IPS-18c (cell line): ENCODE results near the gene CMPK1.
"Not testable (repeated sequence)": the region's sequence is repeated elsewhere in the genome, so short reads cannot be mapped to it uniquely, and the experiment has no call there.

Source experiments
- H3K4me3 ChIP-seq: 2 replicates; pipeline ENCODE4 v1.7.0; 2013; ENCODE audit warnings: low read depth, mild to moderate bottlenecking, low read length, moderate library complexity; ENCODE audit not compliant: insufficient read depth
- H3K9me3 ChIP-seq: one replicate; pipeline ENCODE4 v1.6.1; 2013; ENCODE audit warnings: mild to moderate bottlenecking, low read length, moderate library complexity; ENCODE audit not compliant: control insufficient read depth, insufficient read depth

CMPK1 gene, protein sequence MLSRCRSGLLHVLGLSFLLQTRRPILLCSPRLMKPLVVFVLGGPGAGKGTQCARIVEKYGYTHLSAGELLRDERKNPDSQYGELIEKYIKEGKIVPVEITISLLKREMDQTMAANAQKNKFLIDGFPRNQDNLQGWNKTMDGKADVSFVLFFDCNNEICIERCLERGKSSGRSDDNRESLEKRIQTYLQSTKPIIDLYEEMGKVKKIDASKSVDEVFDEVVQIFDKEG

DNA sequence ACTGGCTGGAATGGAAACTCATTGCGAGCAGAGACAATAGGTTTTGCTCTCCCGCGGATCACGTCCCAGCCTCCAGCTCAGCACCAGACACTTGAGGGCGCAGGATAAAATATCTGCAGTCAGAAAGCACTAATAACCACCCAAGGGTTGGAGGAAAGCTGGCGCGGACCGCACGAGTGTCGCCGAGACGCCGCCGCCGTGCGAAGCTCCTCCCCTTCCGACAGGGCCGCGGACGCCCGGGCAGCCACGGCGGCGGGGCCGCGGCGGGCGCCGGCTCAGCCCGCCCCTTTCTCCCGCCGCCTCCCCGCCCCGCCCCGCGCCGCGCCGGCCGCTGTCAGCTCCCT lies at the start of gene CMPK1:
TSS of gene CMPK1 (plus strand) at position 213 of the 344 bp plus-strand sequence. CDS start 156 bp downstream, outside the sequence.
- H3K9me3 ChIP-seq: no peaks in the 10 kb centered on the region
- H3K4me3 ChIP-seq: peak within 1 kb of the TSS; percentile 97

DNA sequence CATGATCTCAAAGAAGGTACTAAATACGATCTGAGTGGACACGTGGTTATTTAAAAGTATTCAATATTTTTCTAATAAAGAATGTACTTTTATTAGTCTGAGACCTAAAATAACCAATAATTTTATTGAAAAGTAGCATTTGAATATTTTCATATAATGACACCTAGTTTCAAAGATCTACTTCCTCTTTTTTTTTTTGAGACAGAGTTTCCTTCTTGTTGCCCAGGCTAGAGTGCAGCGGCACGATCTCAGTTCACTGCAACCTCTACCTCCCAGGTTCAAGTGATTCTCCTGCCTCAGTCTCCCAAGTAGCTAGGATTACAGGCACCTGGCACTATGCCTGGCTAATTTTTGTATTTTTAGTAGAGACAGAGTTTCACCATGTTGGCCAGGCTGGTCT lies 45.5 kb upstream of the CMPK1 start:
- H3K4me3 ChIP-seq, H3K9me3 ChIP-seq: not testable (repeated sequence)

DNA sequence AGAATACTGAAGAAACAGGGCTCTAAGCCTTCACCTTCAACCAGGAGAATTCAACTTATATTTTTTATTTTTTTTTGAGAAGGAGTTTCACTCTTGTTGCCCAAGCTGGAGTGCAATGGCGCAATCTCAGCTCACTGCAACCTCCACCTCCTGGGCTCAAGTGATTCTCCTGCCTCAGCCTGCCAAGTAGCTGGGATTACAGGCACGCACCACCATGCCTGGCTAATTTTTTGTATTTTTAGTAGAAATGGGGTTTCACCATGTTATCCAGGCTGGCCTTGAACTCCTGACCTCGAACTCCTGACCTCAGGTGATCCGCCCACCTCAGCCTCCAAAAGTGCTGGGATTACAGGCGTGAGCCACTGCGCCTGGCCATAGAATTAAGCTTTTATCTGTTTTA lies 38.7 kb upstream of the CMPK1 start:
- not testable (repeated sequence) for H3K9me3 ChIP-seq, H3K4me3 ChIP-seq

DNA sequence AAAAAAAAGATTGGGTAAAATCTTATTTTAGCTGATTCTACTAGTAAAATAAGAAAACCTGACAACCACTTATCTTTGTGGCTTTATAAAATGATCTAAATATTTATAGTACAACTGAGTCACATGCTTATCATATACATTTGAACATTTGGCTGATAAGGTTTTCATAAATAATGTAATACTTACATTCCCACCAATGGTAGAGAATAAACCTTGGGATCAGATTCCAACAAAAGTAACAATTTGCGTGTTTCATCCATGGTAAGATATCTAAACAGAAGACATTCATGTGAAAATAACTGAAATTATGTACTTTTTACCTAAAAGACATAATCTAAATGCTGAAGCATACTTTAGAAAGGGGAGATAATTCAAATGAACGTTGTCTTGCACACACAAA lies 38.0 kb upstream of the CMPK1 start:
- Histone ChIP-seq H3K4me3 (no peak overlapping the region), H3K9me3 (no peaks in the 10 kb centered on the region)

DNA sequence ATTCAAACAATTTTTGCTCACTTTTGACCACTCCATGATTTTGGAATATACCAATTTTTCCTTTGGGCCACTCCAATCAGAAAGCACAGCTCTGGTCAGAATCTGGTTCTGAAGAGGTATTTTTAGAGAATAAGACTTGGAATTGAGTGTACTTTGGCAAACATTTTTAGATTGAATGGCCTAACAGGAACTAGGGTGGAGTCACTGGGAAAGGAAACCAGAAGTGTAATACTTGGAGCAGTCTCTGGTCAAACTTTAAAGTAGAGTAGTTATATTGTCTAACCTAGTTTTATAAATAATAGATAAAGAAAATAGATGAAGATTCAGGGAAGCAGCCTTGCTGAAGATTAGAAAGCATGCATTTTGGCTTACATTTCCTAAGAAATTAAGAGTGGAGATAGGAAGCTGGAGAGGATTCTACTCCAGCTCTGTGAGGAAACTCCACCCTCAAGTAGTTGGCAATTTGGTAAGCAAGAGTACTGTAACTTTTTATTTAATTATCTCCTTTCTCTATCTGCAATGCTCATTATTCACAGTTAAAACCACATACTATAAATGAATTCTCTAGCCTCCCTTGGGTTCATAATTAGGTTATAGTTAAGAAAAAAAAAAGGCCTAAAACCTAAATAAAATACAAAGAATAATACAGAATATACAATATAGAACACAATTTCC lies 35.4 kb upstream of the CMPK1 start:
- H3K9me3 ChIP-seq: no peaks in the 10 kb centered on the region
- no peak overlapping the region for H3K4me3 ChIP-seq

DNA sequence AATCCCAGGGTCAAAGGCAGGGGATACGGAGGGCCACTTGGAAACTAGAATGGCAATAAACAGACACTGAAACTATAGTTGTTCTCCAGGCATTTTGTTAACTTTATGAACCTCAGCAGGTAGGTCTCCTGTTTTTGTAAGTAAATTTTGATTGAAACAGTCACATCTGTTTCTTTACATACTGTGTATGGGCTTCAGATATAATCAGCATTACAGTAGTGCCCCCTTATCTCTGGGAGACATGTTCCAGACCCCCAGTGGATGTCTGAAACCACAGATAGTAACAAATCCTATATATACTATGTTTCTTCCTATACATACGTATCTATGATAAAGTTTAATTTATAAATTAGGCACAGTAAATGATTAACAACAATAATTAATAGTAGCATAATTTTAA lies 31.1 kb upstream of the CMPK1 start:
- Histone ChIP-seq H3K9me3 (no peaks in the 10 kb centered on the region), H3K4me3 (no peak overlapping the region)

DNA sequence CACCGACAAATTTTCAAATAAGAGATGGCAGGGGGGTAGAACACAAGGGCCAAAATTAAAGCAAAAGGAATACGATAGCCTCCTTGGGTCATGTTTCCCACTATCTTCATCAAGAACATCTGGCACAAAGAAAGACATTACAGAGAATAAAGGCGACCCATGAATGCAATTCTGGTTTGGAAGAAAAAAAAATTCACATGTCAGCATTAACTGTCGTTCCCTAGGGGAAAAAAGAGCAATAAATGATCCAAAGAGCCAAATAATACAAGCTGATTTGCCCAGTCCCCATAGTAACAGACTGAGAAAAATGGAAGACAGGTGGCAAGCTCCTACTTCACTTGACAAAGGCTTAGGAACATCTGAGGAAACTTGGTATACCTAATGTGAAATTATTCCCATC lies 24.2 kb upstream of the CMPK1 start:
- Histone ChIP-seq H3K9me3 (no peaks in the 10 kb centered on the region), H3K4me3 (no peak overlapping the region)

DNA sequence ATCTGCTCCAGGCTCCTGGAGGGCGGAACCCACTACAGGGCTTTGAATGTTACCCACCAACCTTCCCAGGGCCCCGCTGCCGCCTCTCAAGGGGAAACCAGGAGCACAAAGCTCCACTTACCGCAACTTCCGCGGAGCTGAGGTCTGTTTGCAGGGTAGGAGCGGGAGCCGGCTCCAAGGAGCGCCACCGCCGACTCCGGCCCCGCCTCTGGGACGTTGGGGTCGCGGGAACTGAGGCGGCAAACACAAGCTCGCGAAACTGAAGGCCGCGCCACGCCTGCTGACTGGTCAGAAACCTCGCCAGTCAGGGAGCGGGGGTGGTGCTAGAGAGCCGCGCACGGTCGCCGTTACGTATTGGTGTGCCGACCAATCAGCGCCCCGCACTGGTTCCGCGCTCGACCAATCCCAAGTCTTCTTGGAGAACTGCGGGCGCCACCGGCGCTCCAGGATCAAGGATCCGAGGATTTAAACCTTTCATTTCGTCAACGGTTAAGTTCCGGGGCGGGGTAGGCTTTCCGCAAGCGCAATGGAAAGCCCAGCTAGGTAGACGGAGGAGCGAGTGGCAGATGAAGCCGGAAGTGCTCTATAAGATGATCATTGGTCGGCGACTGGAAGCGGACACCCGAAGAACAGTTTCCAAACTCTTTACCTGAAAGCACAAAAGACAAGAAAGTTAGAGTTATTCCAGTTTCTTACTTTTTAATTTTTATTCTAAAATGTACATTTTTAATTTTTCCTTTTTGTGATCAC lies 19.5 kb upstream of the CMPK1 start, which contains the start of gene STIL:
TSS of gene STIL (minus strand) at position 233 of the 750 bp plus-strand sequence. CDS start 3,828 bp downstream, outside the sequence.
- Histone ChIP-seq H3K9me3 (peaks cover 2% of the 10 kb centered on the region), H3K4me3 (peak within 1 kb of the TSS; percentile 67)

DNA sequence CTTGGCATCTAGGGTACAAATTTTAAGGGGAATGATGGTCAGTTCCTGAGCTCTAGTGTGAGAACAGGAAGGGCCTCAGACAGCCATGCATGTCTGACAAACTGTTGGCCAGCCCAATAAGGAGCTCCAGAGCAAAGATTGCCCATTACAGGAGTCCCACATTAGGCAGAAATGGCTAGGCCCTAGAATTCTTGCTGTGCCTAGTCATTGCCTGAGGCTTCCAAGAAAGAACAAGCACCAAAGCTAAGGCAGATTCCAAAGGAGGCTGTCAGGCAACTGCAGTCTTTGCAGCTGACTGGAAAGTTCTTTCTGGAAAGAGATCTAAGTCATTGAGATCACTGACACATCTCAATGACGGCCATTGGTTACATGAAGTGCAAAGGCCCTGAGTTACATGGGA lies 15.7 kb upstream of the CMPK1 start:
- no peak overlapping the region for H3K4me3 ChIP-seq
- peaks cover 2% of the 10 kb centered on the region for H3K9me3 ChIP-seq

DNA sequence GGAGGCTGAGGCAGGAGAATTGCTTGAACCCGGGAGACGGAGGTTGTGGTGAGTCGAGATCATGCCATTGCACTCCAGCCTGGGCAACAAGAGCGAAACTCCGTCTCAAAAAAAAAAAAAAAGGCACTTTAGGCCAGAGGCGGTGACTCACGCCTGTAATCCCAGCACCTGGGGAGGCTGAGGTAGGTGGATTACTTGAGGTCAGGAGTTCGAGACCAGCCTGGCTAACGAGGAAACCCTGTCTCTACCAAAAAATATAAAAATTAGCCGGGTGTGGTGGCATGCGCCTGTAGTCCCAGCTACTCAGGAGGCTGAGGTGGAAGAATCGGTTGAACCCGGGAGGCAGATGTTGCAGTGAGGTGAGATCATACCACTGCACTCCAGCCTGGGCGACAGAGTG lies 13.6 kb upstream of the CMPK1 start:
- H3K9me3 ChIP-seq, H3K4me3 ChIP-seq: not testable (repeated sequence)

DNA sequence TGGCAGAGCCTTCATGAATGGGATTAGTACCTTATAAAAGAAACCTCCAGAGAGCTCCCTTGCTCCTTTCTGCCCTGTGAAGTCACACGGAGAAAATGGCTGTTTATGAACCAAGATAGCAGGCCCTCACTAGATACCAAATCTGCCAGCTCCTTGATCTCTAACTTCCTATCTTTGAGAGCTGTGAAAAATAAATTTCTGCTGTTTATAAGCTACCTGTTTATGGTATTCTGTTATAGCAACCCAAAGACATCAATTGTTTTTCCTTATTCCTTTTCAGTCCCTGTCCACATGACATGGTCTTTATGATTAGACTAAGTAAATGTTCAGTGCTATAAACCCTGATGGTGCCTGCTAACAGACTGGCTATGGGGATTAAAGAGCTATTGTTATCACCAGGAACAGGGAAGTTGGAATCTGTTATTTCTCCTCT lies 10.0 kb upstream of the CMPK1 start:
- Histone ChIP-seq H3K9me3 (peaks cover 2% of the 10 kb centered on the region), H3K4me3 (no peak overlapping the region)

DNA sequence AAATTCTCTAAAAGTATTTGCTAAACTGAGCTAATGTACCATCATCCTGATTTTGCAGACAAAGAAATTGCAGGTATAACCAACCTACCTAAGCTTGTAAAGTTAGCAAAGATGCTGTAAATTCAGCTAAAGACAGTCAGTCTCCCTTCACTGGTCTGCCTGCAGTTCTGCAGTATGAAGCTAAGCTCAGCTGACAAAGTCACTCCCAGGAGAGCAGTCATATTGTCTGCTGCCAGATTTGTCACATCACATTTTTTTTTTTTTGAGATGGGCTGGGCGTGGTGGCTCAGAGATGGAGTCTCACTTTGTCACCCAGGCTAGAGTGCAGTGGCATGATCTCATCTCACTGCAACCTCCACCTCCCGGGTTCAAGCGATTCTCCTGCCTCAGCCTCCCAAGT lies 8.9 kb upstream of the CMPK1 start:
- Histone ChIP-seq H3K9me3 (peaks cover 2% of the 10 kb centered on the region), H3K4me3 (no peak overlapping the region)

DNA sequence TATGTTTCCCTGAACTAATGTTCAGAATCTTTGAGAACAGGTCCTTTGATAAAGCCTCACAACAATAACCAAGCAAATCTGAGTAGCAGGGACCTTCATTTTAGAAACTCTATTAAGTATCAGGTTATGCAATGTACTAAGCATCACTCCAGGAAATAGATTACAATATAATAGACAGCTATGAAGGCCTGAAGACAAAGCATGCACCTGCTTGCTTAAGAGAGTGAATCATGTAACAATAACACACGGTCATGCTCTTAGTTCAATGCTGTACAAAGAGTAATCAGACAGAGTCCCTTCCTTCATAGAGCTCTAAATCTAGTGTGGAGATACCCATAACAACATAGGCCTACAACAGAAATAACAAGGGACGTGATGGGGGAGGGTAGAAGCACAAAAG lies 8.1 kb upstream of the CMPK1 start:
- H3K4me3 ChIP-seq: no peak overlapping the region
- H3K9me3 ChIP-seq: peaks cover 2% of the 10 kb centered on the region

DNA sequence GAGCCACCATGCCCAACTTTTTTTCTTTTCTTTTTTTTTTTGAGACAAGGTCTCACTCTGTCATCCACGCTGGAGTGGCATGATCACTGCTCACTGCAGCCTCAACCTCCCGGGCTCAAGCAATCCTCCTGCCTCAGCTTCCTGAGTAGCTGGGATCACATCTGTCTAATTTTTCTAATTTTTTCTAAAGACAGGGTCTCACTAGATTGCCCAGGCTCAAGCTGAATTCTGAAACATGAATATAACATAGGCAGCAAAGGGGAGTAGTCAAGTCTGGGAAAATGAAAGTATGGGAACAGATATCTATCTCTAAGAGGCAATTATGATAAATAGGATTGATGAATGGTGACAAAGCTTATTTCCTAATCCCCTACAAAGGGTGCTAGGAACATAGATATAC lies 7.3 kb upstream of the CMPK1 start:
- Histone ChIP-seq H3K9me3 (peaks cover 2% of the 10 kb centered on the region), H3K4me3 (no peak overlapping the region)

DNA sequence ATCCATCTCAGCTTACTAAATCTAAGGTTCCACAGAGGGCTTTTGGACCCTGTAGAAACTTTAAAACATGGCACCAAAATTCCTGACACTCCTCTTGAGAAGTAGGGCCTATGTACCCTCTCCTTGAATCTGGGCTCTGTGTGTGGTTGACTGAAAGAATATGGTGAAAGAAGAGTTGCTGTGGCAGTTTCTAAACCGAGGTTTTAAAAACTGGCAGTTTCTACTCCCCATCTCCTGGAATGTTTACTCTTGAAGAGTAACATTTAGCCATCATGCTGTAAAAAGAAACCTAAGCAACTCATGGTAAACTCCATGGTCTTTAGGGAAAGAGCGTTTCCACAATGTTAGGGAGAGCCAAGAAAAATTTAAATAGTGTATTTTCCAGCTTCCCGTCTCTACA lies 4.6 kb upstream of the CMPK1 start:
- no peak overlapping the region for H3K4me3 ChIP-seq

DNA sequence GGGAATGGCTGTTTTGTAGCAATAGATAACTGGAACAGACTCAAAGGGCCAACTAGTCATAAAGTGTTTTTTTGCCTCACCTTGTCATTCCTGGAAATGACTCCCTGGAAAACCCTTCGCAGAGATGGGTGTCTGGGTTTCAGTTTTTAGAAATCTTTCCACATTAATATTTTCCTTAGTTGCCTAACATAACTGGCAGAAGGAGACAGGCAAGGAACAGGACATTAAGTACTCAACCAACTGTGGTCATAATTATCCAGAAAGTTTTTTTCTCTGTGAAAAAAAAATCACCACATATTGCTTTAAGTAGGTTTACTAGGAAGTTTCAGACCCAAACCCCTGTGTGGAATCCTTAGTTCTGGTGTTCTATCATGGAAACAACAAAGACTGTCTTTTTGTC lies 3.4 kb upstream of the CMPK1 start:
- Histone ChIP-seq H3K9me3 (no peaks in the 10 kb centered on the region), H3K4me3 (no peak overlapping the region)

More for the DNA sequence above, 4.6 kb upstream of the CMPK1 start:
- no peaks in the 10 kb centered on the region for H3K9me3 ChIP-seq

DNA sequence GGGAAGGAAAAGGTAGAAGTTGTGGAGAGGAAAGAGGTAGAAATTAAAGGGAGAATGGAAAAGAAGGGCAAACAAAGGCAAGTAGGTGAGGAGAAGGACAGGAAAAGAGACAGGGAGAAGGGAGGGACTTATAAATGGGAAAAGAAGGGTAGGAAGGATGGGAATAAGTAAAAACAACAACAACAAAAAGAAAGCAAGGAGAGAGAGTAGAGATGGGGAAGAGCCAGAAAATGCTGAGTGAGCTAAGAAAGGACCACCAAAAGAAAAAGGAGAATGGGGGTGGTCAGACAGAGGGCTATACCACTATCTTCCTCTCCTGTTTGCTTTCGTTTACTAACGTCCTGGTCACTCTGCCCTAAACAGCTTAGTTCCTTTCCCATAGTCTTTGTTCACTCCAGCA lies 1.7 kb upstream of the CMPK1 start:
- Histone ChIP-seq H3K9me3 (no peaks in the 10 kb centered on the region), H3K4me3 (no peak overlapping the region)
